ENCODE results near the gene DMXL2.
"Not testable (repeated sequence)": the region's sequence is repeated elsewhere in the genome, so short reads cannot be mapped to it uniquely, and the experiment has no call there.

The DMXL2 gene

GRCh38 chr15:51496246-51496645, 126.3 kb downstream of the DMXL2 start:
- DNase-seq = no peak
- TF ChIP-seq GATA1 (IDR thresholded peaks at IDR 0.05; ENCODE audit: low read depth, low read length) = no peak
- no peak for TF ChIP-seq POLR2A (IDR thresholded peaks at IDR 0.05; ENCODE audit: low read length)

- TF ChIP-seq GATA1 (IDR thresholded peaks at IDR 0.05; ENCODE audit: low read depth, low read length) (no peak), POLR2A (IDR thresholded peaks at IDR 0.05; ENCODE audit: low read length) (no peak)
- no peak for DNase-seq
These were observed 127.9 kb downstream of the DMXL2 start for GRCh38 chr15:51494411-51495314.

GRCh38 chr15:51493892-51494291, 128.7 kb downstream of the DMXL2 start:
- TF ChIP-seq POLR2A (IDR thresholded peaks at IDR 0.05; ENCODE audit: low read length) (no peak), GATA1 (IDR thresholded peaks at IDR 0.05; ENCODE audit: low read depth, low read length) (no peak)

GRCh38 chr15:51492528-51492927, 130.0 kb downstream of the DMXL2 start:
- DNase-seq = no peak
- no peak for TF ChIP-seq GATA1 (IDR thresholded peaks at IDR 0.05; ENCODE audit: low read depth, low read length)
- TF ChIP-seq POLR2A (IDR thresholded peaks at IDR 0.05; ENCODE audit: low read length) = no peak

More at GRCh38 chr15:51493892-51494291, 128.7 kb downstream of the DMXL2 start:
- no peak for DNase-seq

GRCh38 chr15:51491941-51492340, 130.6 kb downstream of the DMXL2 start:
- no peak for TF ChIP-seq GATA1 (IDR thresholded peaks at IDR 0.05; ENCODE audit: low read depth, low read length)
- TF ChIP-seq POLR2A (IDR thresholded peaks at IDR 0.05; ENCODE audit: low read length) = no peak
- DNase-seq = no peak

- no peak for DNase-seq
These were observed 137.8 kb downstream of the DMXL2 start for GRCh38 chr15:51484781-51485180.

GRCh38 chr15:51483985-51484384, 138.6 kb downstream of the DMXL2 start:
- TF ChIP-seq POLR2A (IDR thresholded peaks at IDR 0.05; ENCODE audit: low read length) (no peak), GATA1 (IDR thresholded peaks at IDR 0.05; ENCODE audit: low read depth, low read length) (no peak)
- DNase-seq = no peak

More at GRCh38 chr15:51484781-51485180, 137.8 kb downstream of the DMXL2 start:
- no peak for TF ChIP-seq GATA1 (IDR thresholded peaks at IDR 0.05; ENCODE audit: low read depth, low read length)
- no peak for TF ChIP-seq POLR2A (IDR thresholded peaks at IDR 0.05; ENCODE audit: low read length)

GRCh38 chr15:51483520-51483919, 139.1 kb downstream of the DMXL2 start:
- DNase-seq = no peak
- no peak for TF ChIP-seq POLR2A (IDR thresholded peaks at IDR 0.05; ENCODE audit: low read length)
- TF ChIP-seq GATA1 (IDR thresholded peaks at IDR 0.05; ENCODE audit: low read depth, low read length) = no peak

GRCh38 chr15:51475736-51476135, 146.8 kb downstream of the DMXL2 start:
- no peak for TF ChIP-seq POLR2A (IDR thresholded peaks at IDR 0.05; ENCODE audit: low read length)
- TF ChIP-seq GATA1 (IDR thresholded peaks at IDR 0.05; ENCODE audit: low read depth, low read length) = no peak
- no peak for DNase-seq

- TF ChIP-seq POLR2A (IDR thresholded peaks at IDR 0.05; ENCODE audit: low read length) = no peak
- DNase-seq = no peak
These were observed 152.1 kb downstream of the DMXL2 start for GRCh38 chr15:51470512-51470911.

- no peak for DNase-seq
These were observed 161.8 kb downstream of the DMXL2 start for GRCh38 chr15:51460796-51461195.

GRCh38 chr15:51450001-51450400, 172.6 kb downstream of the DMXL2 start:
- DNase-seq = no peak
- TF ChIP-seq POLR2A (IDR thresholded peaks at IDR 0.05; ENCODE audit: low read length) (no peak), GATA1 (IDR thresholded peaks at IDR 0.05; ENCODE audit: low read depth, low read length) (no peak)

More at GRCh38 chr15:51460796-51461195, 161.8 kb downstream of the DMXL2 start:
- TF ChIP-seq POLR2A (IDR thresholded peaks at IDR 0.05; ENCODE audit: low read length) (no peak), GATA1 (IDR thresholded peaks at IDR 0.05; ENCODE audit: low read depth, low read length) (no peak)

- no peak for DNase-seq
- no peak for TF ChIP-seq GATA1 (IDR thresholded peaks at IDR 0.05; ENCODE audit: low read depth, low read length)
- TF ChIP-seq POLR2A (IDR thresholded peaks at IDR 0.05; ENCODE audit: low read length) = no peak
These were observed 173.8 kb downstream of the DMXL2 start for GRCh38 chr15:51448622-51449399.

GRCh38 chr15:51447855-51448621, 174.5 kb downstream of the DMXL2 start:
- no peak for DNase-seq

GRCh38 chr15:51446029-51446744, 176.4 kb downstream of the DMXL2 start:
- not testable (repeated sequence) for DNase-seq

More at GRCh38 chr15:51447855-51448621, 174.5 kb downstream of the DMXL2 start:
- TF ChIP-seq POLR2A (IDR thresholded peaks at IDR 0.05; ENCODE audit: low read length) (no peak), GATA1 (IDR thresholded peaks at IDR 0.05; ENCODE audit: low read depth, low read length) (no peak)
